Ishikawa (cell line): ENCODE results near the gene FOXA3.

ENCODE experiments used
- CEBPB ChIP-seq: IDR thresholded peaks from 2 replicates; pipeline ENCODE4 v1.6.1; 2012
- CREB1 ChIP-seq: IDR thresholded peaks from 2 replicates; pipeline ENCODE4 v1.6.1; 2012; ENCODE audit warnings: low read depth
- EGR1 ChIP-seq: IDR thresholded peaks from 2 replicates; pipeline ENCODE4 v1.6.1; 2012
- EP300 ChIP-seq: IDR thresholded peaks from 2 replicates; pipeline ENCODE4 v1.6.1; 2012; ENCODE audit warnings: borderline replicate concordance
- FOXM1 ChIP-seq: IDR thresholded peaks from 2 replicates; pipeline ENCODE4 v1.6.1; 2012; ENCODE audit warnings: low read depth, borderline replicate concordance
- NFIC ChIP-seq: IDR thresholded peaks from 2 replicates; pipeline ENCODE4 v1.6.1; 2012
- RAD21 ChIP-seq: IDR thresholded peaks from 2 replicates; pipeline ENCODE4 v1.6.1; 2012; ENCODE audit warnings: low read depth
- REST ChIP-seq: IDR thresholded peaks from 2 replicates; pipeline ENCODE4 v1.6.1; 2012; ENCODE audit warnings: low read depth, mild to moderate bottlenecking
- TAF1 ChIP-seq: IDR thresholded peaks from 2 replicates; pipeline ENCODE4 v1.6.1; 2012; ENCODE audit warnings: low read depth, mild to moderate bottlenecking
- TCF12 ChIP-seq: IDR thresholded peaks from 2 replicates; pipeline ENCODE4 v1.6.1; 2012; ENCODE audit warnings: low read depth
- TEAD4 ChIP-seq: IDR thresholded peaks from 2 replicates; pipeline ENCODE4 v1.6.1; 2012
- USF1 ChIP-seq: IDR thresholded peaks from 2 replicates; pipeline ENCODE4 v1.6.1; 2012
- YY1 ChIP-seq: IDR thresholded peaks from 2 replicates; pipeline ENCODE4 v1.6.1; 2012; ENCODE audit warnings: low read depth
- ZBTB7A ChIP-seq: IDR thresholded peaks from 2 replicates; pipeline ENCODE4 v1.6.1; 2012; ENCODE audit warnings: low read depth
- TF ChIP-seq, protein P1 (sequence below): IDR thresholded peaks from 2 replicates; pipeline ENCODE4 v1.6.1; 2012

Gene FOXA3

DNA sequence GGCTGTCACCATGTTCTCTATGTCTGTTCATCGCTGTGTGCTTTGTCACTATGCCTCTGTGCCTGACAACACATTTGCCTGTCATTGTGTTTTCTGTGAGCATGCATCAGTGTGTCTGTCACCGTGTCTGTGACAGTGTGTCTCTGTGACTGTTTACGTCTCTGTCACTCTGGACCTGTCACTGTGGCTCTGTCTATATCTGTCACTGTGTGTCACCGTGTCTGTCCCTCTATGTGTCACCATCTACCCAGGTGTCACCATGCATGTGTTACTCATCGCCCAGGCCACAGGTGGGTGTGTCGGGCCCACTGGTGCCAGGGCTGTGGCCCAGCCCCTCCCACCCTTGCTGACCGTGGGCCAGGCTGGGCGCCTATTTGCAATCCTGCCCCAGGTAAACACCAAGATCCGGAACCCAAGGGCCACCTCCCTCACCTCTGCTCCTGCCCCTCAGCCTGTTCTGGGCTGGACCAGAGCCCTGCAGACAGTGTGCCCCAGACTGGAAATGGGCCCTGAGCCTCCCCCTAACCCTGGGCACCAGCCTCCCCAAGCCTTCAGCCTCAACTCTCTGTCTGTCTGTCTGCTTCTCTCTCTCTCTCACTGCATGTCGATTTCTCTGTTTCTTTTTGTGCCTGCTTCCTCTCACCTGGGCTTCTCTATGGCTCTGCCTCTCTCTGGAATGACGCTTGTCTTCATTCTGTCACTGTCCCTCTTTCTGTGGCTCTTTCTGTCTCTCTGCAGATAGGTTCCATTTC, 14.1 kb downstream of the FOXA3 start:
- TF ChIP-seq TAF1 (no peak), YY1 (no peak), EGR1 (no peak), RAD21 (no peak), USF1 (no peak), TCF12 (no peak), REST (no peak), FOXM1 (no peak), ZBTB7A (no peak), TEAD4 (no peak), EP300 (no peak), CEBPB (no peak), NFIC (no peak), CREB1 (no peak)
- TF ChIP-seq, protein P1, sequence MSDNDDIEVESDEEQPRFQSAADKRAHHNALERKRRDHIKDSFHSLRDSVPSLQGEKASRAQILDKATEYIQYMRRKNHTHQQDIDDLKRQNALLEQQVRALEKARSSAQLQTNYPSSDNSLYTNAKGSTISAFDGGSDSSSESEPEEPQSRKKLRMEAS = no peak

DNA sequence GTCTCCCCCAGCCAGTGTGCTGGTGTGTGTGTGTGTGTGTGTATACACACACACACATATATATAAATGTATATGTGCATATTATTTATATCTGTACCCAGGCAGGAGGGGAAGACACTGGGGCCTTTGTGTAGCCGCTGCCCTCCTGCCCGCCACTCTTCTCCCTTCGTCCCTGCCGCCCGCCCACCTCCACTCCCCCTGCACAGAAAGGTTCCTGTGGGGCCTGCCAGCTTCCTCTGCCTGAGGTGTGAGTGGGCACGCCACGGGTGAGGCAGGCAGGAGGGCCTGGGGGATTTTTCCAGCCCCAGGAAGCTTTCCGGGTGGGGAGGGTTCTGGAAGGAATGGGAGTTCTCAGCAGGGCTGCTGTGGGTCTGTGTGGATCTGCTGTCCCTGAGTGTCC, 14.9 kb downstream of the FOXA3 start:
- TF ChIP-seq REST (no peak), CEBPB (no peak), NFIC (no peak), ZBTB7A (no peak), YY1 (no peak), TAF1 (no peak), TCF12 (no peak), USF1 (no peak), EGR1 (no peak), EP300 (no peak), RAD21 (no peak), TEAD4 (no peak)
- TF ChIP-seq, protein P1 = no peak

DNA sequence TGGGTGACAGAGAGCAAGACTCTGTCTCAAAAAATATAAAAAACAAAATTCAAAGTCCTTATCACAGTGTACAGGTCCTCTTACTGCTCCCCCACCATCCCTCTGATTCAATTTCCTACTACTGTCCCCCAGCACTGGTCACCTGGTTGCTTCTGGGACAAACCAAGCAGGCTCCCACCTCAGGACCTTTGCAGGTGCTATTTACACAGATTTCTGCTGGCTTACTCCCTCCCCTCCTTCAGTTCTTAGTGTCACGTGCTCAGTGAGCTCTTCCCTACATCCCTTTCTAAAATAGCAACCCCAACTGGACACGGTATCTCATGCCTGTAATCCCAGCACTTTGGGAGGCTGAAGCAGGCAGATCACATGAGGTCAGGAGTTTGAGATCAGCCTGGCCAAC, 15.8 kb downstream of the FOXA3 start:
- TF ChIP-seq TEAD4 = no peak
- no peak for TF ChIP-seq YY1
- no peak for TF ChIP-seq TAF1
- no peak for TF ChIP-seq NFIC
- TF ChIP-seq, protein P1 = no peak
- no peak for TF ChIP-seq TCF12
- TF ChIP-seq RAD21 = no peak
- TF ChIP-seq CREB1 = no peak
- TF ChIP-seq EGR1 = no peak

GRCh38 chr19:45881082-45881908, 17.2 kb downstream of the FOXA3 start:
- no peak for TF ChIP-seq USF1
- no peak for TF ChIP-seq TEAD4
- TF ChIP-seq TCF12 = no peak
- TF ChIP-seq NFIC = no peak
- no peak for TF ChIP-seq FOXM1
- TF ChIP-seq ZBTB7A = no peak
- no peak for TF ChIP-seq CEBPB
- no peak for TF ChIP-seq EP300
- TF ChIP-seq REST = no peak
- no peak for TF ChIP-seq TAF1
- TF ChIP-seq, protein P1 = no peak
- no peak for TF ChIP-seq RAD21
- no peak for TF ChIP-seq YY1
- no peak for TF ChIP-seq EGR1
- no peak for TF ChIP-seq CREB1
